T-cell (primary cell): Measurements from ENCODE around the gene SPEG. TPM values are rescaled to one million over a fixed set of nuclear protein-coding genes. Genes with fewer than 3 reads are reported as not detected.

Experiments used
- ATAC-seq, 4 experiments: fragments of 200-7000 bp in 3 of 4; fragments of 150-1000 bp in 1 of 4; cut with Tn5 transposase; replicated peaks in 1 of 4; 1 replicate in 3 of 4; 2 replicates in 1 of 4; pipeline ENCODE4 v1.10.0; 2021; ENCODE audit warnings: moderate library complexity in 3 of 4, mild to moderate bottlenecking in 2 of 4, moderate number of reproducible peaks in 1 of 4
- CTCF ChIA-PET, 2 donors: fragments of 300-600 bp; sonication (Branson Sonifier 250); formaldehyde crosslinking; loops; one replicate each; lab custom pipeline; 2022; ENCODE audit warnings: antibody characterized with exemption in 2 of 2; lab: Charles Lee
- POLR2A ChIA-PET, 2 donors: fragments of 300-600 bp; sonication (Branson Sonifier 250); formaldehyde crosslinking; loops; one replicate each; lab custom pipeline; 2022; ENCODE audit warnings: antibody characterized with exemption in 2 of 2; lab: Charles Lee
- DNase-seq, 35 experiments: peaks; one replicate each; pipeline versions ENCODE4 v3.0.0 to v3.0.0-alpha.2; 2013 to 2023
- H3K27ac ChIP-seq: one replicate; pipeline ENCODE4 v1.5.1; 2013; ENCODE audit warnings: low read length
- H3K27me3 ChIP-seq, 2 experiments: replicated peaks in 1 of 2; 1 replicate in 1 of 2; 2 replicates in 1 of 2; pipeline versions ENCODE4 v1.6.1 to v1.7.0; 2013; ENCODE audit warnings: low read length in 1 of 2, mixed read lengths in 1 of 2; ENCODE audit not compliant: control insufficient read depth in 2 of 2, insufficient read depth in 2 of 2; ENCODE audit errors: extremely low read depth in 1 of 2
- H3K36me3 ChIP-seq, 2 donors: 1 replicate in 1 of 2; 2 replicates in 1 of 2; pipeline versions ENCODE4 v1.6.1 to v1.7.0; 2013; ENCODE audit warnings: low read length in 1 of 2; ENCODE audit not compliant: control insufficient read depth in 2 of 2, insufficient read depth in 1 of 2; ENCODE audit errors: extremely low read depth in 1 of 2
- H3K4me1 ChIP-seq, 2 experiments: 1 replicate in 1 of 2; 2 replicates in 1 of 2; pipeline versions ENCODE4 v1.6.1 to v1.7.0; 2013; ENCODE audit warnings: low read length in 2 of 2, mixed read lengths in 1 of 2; ENCODE audit not compliant: insufficient read depth in 2 of 2, control insufficient read depth in 1 of 2; ENCODE audit errors: extremely low read depth in 1 of 2
- H3K4me3 ChIP-seq, 2 donors: 1 replicate in 1 of 2; 2 replicates in 1 of 2; pipeline versions ENCODE4 v1.5.1 to v1.7.0; 2013; ENCODE audit warnings: mild to moderate bottlenecking in 2 of 2, low read length in 1 of 2, moderate library complexity in 1 of 2; ENCODE audit not compliant: control insufficient read depth in 1 of 2; ENCODE audit errors: extremely low read depth in 1 of 2
- H3K9me3 ChIP-seq: 2 replicates; pipeline ENCODE4 v1.7.0; 2013
- H3K27ac Mint-ChIP-seq, 2 donors: one replicate each; pipeline ENCODE4 v1.8.0; 2020 to 2021; ENCODE audit warnings: mild to moderate bottlenecking in 2 of 2, mixed read lengths in 2 of 2
- H3K27me3 Mint-ChIP-seq, 2 donors: one replicate each; pipeline ENCODE4 v1.8.0; 2021 to 2022; ENCODE audit warnings: mixed read lengths in 2 of 2
- H3K36me3 Mint-ChIP-seq: one replicate; pipeline ENCODE4 v1.8.0; 2021; ENCODE audit warnings: mixed read lengths
- H3K4me1 Mint-ChIP-seq, 3 donors: one replicate each; pipeline ENCODE4 v1.8.0; 2020 to 2022; ENCODE audit warnings: mixed read lengths in 3 of 3, mild to moderate bottlenecking in 1 of 3
- H3K4me3 Mint-ChIP-seq, 3 donors: one replicate each; pipeline ENCODE4 v1.8.0; 2020 to 2022; ENCODE audit warnings: mild to moderate bottlenecking in 3 of 3, mixed read lengths in 3 of 3, moderate library complexity in 3 of 3
- H3K9me3 Mint-ChIP-seq, 3 donors: one replicate each; pipeline ENCODE4 v1.8.0; 2020 to 2022; ENCODE audit warnings: mixed read lengths in 3 of 3
- WGBS: methylation state at CpG from one replicate; pipeline ENCODE4 v1.1.5; 2013; ENCODE audit warnings: missing lambda C conversion rate; ENCODE audit not compliant: insufficient coverage; 5-methylcytosine and 5-hydroxymethylcytosine counted together
- total RNA-seq, 35 experiments: library from RNA in 6 of 35; stranded (reverse) in 6 of 35; fragments of 120-200 nt in 1 of 35; gene quantifications; one replicate each; pipeline versions ENCODE4 v1.2.1 to v1.2.4 and lab custom pipeline; 2013 to 2026

The SPEG gene
- total RNA-seq, 5 donors from 2014 or later (not counting 1 experiment from before 2014, with no cell fraction given) = 13.8 to 23.9 (median 18.9) TPM

DNA sequence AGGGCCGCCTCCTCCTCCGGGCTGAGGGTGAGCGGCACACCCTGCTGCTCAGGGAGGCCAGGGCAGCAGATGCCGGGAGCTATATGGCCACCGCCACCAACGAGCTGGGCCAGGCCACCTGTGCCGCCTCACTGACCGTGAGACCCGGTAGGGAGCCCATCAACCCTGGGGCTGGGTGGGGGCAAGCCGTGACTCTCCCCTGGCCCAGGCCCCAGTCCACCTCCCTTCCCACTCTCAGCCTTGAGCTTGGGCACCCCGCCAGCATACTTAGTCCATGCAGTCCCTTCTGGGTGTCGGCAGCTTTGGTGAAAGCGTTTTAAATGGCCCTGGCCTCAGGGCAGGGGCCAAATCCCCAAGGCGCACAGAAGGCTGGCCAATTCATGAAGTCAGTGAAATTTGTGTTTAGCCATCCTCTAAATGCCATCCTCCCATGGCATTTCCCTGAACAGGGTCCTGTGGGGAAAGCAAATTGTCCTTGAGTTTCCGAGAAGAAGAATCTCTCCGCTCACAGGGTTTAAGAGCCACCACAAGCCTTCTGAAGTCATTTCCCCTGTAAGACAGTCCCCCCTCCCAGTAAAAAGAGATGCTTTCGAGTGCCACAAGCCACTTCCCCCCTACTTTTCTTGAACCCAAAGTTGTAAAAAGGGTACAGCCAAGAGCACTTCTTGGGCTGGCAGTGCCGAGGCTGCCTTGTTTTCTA is 17.2 kb downstream of the SPEG start:
- H3K4me1 ChIP-seq = peaks cover 6 to 33% of the 10 kb centered on the region in 2 experiments
- Mint-ChIP-seq H3K36me3 (no peaks in the 10 kb centered on the region), H3K9me3 (no peaks in the 10 kb centered on the region), H3K4me1 (peaks cover 6 to 25% (median 18%) of the 10 kb centered on the region in 3 donors), H3K4me3 (no peak overlapping the region), H3K27me3 (peaks cover 6 to 37% of the 10 kb centered on the region in 2 donors), H3K27ac (no peak overlapping the region)
- WGBS = 80% methylated on average over 17 of the region's 18 CpGs
- H3K27me3 ChIP-seq = peaks cover 0 to 55% of the 10 kb centered on the region in 2 experiments
- no peaks in the 10 kb centered on the region for H3K36me3 ChIP-seq
- H3K9me3 ChIP-seq = no peaks in the 10 kb centered on the region
- no peak overlapping the region for H3K4me3 ChIP-seq
- no peak for DNase-seq
- ChIA-PET CTCF (no interaction called here), POLR2A (no interaction called here)
- peak in 2 of 4 experiments; percentile 31 to 56 for ATAC-seq
- no peak overlapping the region for H3K27ac ChIP-seq

- Mint-ChIP-seq H3K27ac (no peak overlapping the region), H3K4me1 (peaks cover 6 to 27% (median 18%) of the 10 kb centered on the region in 3 donors), H3K36me3 (no peaks in the 10 kb centered on the region), H3K9me3 (no peaks in the 10 kb centered on the region), H3K27me3 (peaks cover 6 to 34% of the 10 kb centered on the region in 2 donors), H3K4me3 (peak overlapping the region in 1 of 3 donors; percentile 5)
- POLR2A ChIA-PET = interaction anchor here in 1 of 2 donors (0.7 kb wide), 1 partner anchor 205 kb away, joined by 3 read pairs; no protein-coding TSS in a partner anchor
- DNase-seq (no peak), ATAC-seq (no peak)
- WGBS = 86% methylated on average over 14 of the region's 23 CpGs
- CTCF ChIA-PET = interaction anchor here in 1 of 2 donors (0.5 kb wide), 1 partner anchor 64 kb away, joined by 3 read pairs; no protein-coding TSS in a partner anchor
- H3K36me3 ChIP-seq = no peaks in the 10 kb centered on the region
- peaks cover 0 to 47% of the 10 kb centered on the region in 2 experiments for H3K27me3 ChIP-seq
- H3K4me3 ChIP-seq = no peak overlapping the region
- no peaks in the 10 kb centered on the region for H3K9me3 ChIP-seq
- H3K27ac ChIP-seq = no peak overlapping the region
- H3K4me1 ChIP-seq = peaks cover 6 to 33% of the 10 kb centered on the region in 2 experiments
Observed at GRCh38 chr2:219452361-219453317, 18.0 kb downstream of the SPEG start.

- Mint-ChIP-seq H3K4me1 (peaks cover 11 to 34% (median 23%) of the 10 kb centered on the region in 3 donors), H3K27ac (no peak overlapping the region), H3K4me3 (no peak overlapping the region), H3K27me3 (peaks cover 6 to 32% of the 10 kb centered on the region in 2 donors), H3K36me3 (no peaks in the 10 kb centered on the region), H3K9me3 (no peaks in the 10 kb centered on the region)
- ATAC-seq (no peak), DNase-seq (no peak)
- Histone ChIP-seq H3K27ac (no peak overlapping the region), H3K4me1 (peaks cover 6 to 32% of the 10 kb centered on the region in 2 experiments), H3K4me3 (no peak overlapping the region), H3K36me3 (no peaks in the 10 kb centered on the region), H3K9me3 (no peaks in the 10 kb centered on the region), H3K27me3 (peaks cover 0 to 40% of the 10 kb centered on the region in 2 experiments)
- ChIA-PET CTCF (interaction anchor here in 1 of 2 donors (0.6 kb wide), 2 partner anchors 47 to 452 kb away, joined by 3 to 4 read pairs; no protein-coding TSS in a partner anchor), POLR2A (no interaction called here)
- 86% methylated on average over 2 of the region's 10 CpGs for WGBS
Observed at GRCh38 chr2:219453671-219454590, 19.3 kb downstream of the SPEG start.

DNA sequence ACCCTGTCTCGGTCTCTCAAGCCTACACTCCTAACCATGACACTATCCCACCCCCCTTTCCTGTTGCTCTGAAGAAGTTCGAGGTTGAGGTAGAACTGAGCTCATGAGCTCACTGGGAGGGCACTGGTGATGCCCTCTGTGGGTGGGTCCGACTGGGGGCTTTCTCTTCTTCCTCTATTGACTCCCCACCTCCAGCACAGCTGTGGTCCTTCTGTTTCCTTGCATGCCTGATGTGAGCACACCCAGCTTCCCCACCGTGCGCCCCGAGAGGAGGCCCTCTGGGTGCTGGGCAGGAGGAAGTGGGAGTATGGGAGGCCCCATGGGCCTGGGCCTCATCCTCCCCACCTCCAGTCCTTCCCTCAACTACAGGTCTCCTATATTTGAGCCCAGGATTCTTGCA is 20.9 kb downstream of the SPEG start:
- no peak overlapping the region for H3K4me3 Mint-ChIP-seq
- CTCF ChIA-PET = no interaction called here

GRCh38 chr2:219457784-219458369 is 23.2 kb downstream of the SPEG start:
- ATAC-seq (peak in 3 of 4 experiments; percentile 33 to 66 (median 55)), DNase-seq (peak in 1 of 35 experiments; percentile 22)
- Mint-ChIP-seq H3K4me3 (no peak overlapping the region), H3K27me3 (peaks cover 0 to 9% of the 10 kb centered on the region in 2 donors), H3K4me1 (peaks cover 5 to 17% (median 9%) of the 10 kb centered on the region in 3 donors), H3K36me3 (no peaks in the 10 kb centered on the region), H3K9me3 (no peaks in the 10 kb centered on the region), H3K27ac (no peak overlapping the region)
- H3K36me3 ChIP-seq = no peaks in the 10 kb centered on the region
- CTCF ChIA-PET = interaction anchor here (0.6 to 1.1 kb wide), 3 partner anchors 55 to 73 kb away, joined by 3 to 5 read pairs (median 3); no protein-coding TSS in a partner anchor
- 47% methylated on average over 4 of the region's 5 CpGs for WGBS
- no peaks in the 10 kb centered on the region for H3K9me3 ChIP-seq
- POLR2A ChIA-PET = no interaction called here
- H3K4me1 ChIP-seq = peaks cover 0 to 14% of the 10 kb centered on the region in 2 experiments
- peaks cover 0 to 21% of the 10 kb centered on the region in 2 experiments for H3K27me3 ChIP-seq
- no peak overlapping the region for H3K27ac ChIP-seq
- H3K4me3 ChIP-seq = no peak overlapping the region

More for the DNA sequence above, 20.9 kb downstream of the SPEG start:
- 40% methylated on average over 1 of the region's 6 CpGs for WGBS
- Mint-ChIP-seq H3K27me3 (peaks cover 0 to 21% of the 10 kb centered on the region in 2 donors), H3K36me3 (no peaks in the 10 kb centered on the region), H3K9me3 (no peaks in the 10 kb centered on the region), H3K27ac (no peak overlapping the region), H3K4me1 (peaks cover 5 to 25% (median 19%) of the 10 kb centered on the region in 3 donors)
- peaks cover 0 to 42% of the 10 kb centered on the region in 2 experiments for H3K27me3 ChIP-seq
- no peaks in the 10 kb centered on the region for H3K9me3 ChIP-seq
- POLR2A ChIA-PET = interaction anchor here in 1 of 2 donors (0.6 kb wide), 1 partner anchor 14 kb away, joined by 3 read pairs; no protein-coding TSS in a partner anchor
- H3K36me3 ChIP-seq = no peaks in the 10 kb centered on the region
- H3K4me1 ChIP-seq = peaks cover 6 to 28% of the 10 kb centered on the region in 2 experiments
- H3K27ac ChIP-seq = no peak overlapping the region
- H3K4me3 ChIP-seq = no peak overlapping the region
- no peak for DNase-seq
- ATAC-seq = peak in 1 of 4 experiments; percentile 56
